ENCODE data around the gene GPER1. TPM values are rescaled to one million over a fixed set of nuclear protein-coding genes. Genes with fewer than 3 reads are reported as not detected.

Gene GPER1
- total RNA-seq, 4 donors from 2014 or later: 4.2 to 8.9 (median 6.0) TPM

GRCh38 chr7:1060315-1061072 lies 27.4 kb upstream of the GPER1 start:
- TF ChIP-seq CTCF (IDR thresholded peaks at IDR 0.05; ENCODE audit: low read depth): no peak

- TF ChIP-seq CTCF (IDR thresholded peaks at IDR 0.05; ENCODE audit: low read depth): no peak
Observed at GRCh38 chr7:1061180-1061579, 26.7 kb upstream of the GPER1 start.

GRCh38 chr7:1062296-1063294 lies 25.3 kb upstream of the GPER1 start:
- TF ChIP-seq CTCF (IDR thresholded peaks at IDR 0.05; ENCODE audit: low read depth): no peak

GRCh38 chr7:1063361-1063760 lies 24.6 kb upstream of the GPER1 start:
- TF ChIP-seq CTCF (IDR thresholded peaks at IDR 0.05; ENCODE audit: low read depth): no peak

GRCh38 chr7:1064581-1064980 lies 23.3 kb upstream of the GPER1 start:
- TF ChIP-seq CTCF (IDR thresholded peaks at IDR 0.05; ENCODE audit: low read depth): no peak

- TF ChIP-seq CTCF (IDR thresholded peaks at IDR 0.05; ENCODE audit: low read depth): no peak
Observed at GRCh38 chr7:1065263-1065584, 22.7 kb upstream of the GPER1 start.

- no peak for TF ChIP-seq CTCF (IDR thresholded peaks at IDR 0.05; ENCODE audit: low read depth)
Observed at GRCh38 chr7:1065585-1066241, 22.2 kb upstream of the GPER1 start.
